DND-41 (cell line): Measurements from ENCODE around the gene CRELD1.

Source experiments
- CTCF ChIP-seq: IDR thresholded peaks from 2 replicates; pipeline ENCODE4 v1.5.1; 2012; ENCODE audit warnings: borderline replicate concordance, low read length, moderate library complexity, mild to moderate bottlenecking; ENCODE audit not compliant: poor library complexity, severe bottlenecking; ENCODE audit errors: extremely low read depth
- EZH2 ChIP-seq: IDR thresholded peaks from 3 replicates; pipeline ENCODE4 v1.6.1; 2012; ENCODE audit warnings: borderline replicate concordance, low read depth, mild to moderate bottlenecking, moderate library complexity, low read length, inconsistent platforms; ENCODE audit not compliant: severe bottlenecking

DNA sequence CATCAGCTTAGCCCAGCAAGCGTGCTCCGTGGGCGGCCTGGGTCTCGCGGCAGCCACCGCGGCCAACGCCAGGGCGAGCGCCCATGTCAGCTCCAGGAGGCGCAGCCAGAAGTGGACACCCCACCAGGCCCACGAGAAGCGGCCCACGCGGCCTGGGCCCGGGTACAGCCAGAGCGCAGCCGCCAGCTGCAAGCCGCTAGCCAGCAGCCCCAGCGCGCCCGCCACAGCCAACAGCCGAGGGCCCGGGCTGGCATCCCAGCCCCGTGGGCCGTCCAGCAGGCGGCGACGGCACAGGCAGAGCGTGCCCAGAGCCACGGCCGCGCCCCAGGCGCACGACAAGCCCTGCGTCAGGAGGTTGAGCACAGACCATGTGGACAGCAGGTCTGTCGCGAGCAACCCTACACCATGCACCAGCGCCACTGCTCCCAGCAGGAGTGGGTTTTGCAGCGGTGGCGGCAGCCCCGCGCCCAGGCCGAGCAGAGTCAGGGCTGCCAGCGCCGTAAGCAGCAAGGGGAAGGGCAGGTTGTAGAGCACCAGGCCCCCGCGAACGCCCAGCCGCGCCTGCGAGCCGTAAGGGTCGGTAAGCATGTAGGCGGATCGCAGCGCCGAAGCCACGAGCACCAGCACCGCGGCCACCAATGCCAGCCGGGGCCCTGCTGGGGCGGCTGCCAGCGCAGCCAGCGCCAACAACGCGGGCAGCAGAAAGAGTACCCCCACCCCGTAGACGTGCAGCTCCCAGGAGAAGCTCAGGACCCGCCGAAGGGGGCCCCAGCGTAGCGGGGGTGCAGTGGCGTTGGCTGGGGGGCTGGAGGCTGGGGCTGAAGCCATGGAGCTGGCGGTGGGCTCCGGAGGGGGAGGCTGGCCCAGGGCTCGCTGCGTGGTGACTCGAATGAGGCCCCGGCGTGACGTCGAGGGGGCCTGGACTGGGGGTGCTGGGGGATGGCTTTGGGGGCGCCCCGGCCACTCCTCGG is 13.7 kb downstream of the CRELD1 start:
- TF ChIP-seq CTCF, result no peak
- TF ChIP-seq EZH2, result no peak
